ENCODE data around the gene ZFAND2A.

- TF ChIP-seq CTCF (IDR thresholded peaks at IDR 0.05) (no peak), NR1H2 (CRISPR knock-in tag; IDR thresholded peaks at IDR 0.05) (no peak), ZNF263 (CRISPR knock-in tag; IDR thresholded peaks at IDR 0.05; ENCODE audit: low read depth) (no peak), KAT7 (CRISPR knock-in tag; IDR thresholded peaks at IDR 0.05; ENCODE audit: borderline replicate concordance) (no peak), ATF3 (CRISPR knock-in tag; conservative IDR thresholded peaks at IDR 0.05) (no peak)
Measured at GRCh38 chr7:1127001-1127400, 33.0 kb downstream of the ZFAND2A start.

Data from WTC11 (cell line).